H1 (cell line): ENCODE measurements around the gene HABP2. TPM values are rescaled to one million over a fixed set of nuclear protein-coding genes. Genes with fewer than 3 reads are reported as not detected.

Experiments
- FOSL1 ChIP-seq: IDR thresholded peaks from 2 replicates; pipeline ENCODE4 v1.6.1; 2011; ENCODE audit warnings: mild to moderate bottlenecking, low read depth, low read length, moderate library complexity; ENCODE audit not compliant: insufficient read depth
- HDAC2 ChIP-seq, 2 experiments: fragments of 300-600 bp in 1 of 2; sonication (generic) in 1 of 2; IDR thresholded peaks; 2 replicates each; pipeline ENCODE4 v1.6.1; 2011 to 2012; ENCODE audit warnings: low read depth in 2 of 2, low read length in 2 of 2, mild to moderate bottlenecking in 2 of 2, moderate library complexity in 2 of 2, borderline replicate concordance in 1 of 2, inconsistent platforms in 1 of 2
- JUN ChIP-seq: IDR thresholded peaks from 2 replicates; pipeline ENCODE4 v1.6.1; 2011; ENCODE audit warnings: low read depth, mild to moderate bottlenecking, improper control_type of control experiment, low read length
- KDM5A ChIP-seq: fragments of 200-600 bp; IDR thresholded peaks from 2 replicates; pipeline ENCODE4 v1.7.1; 2012; ENCODE audit warnings: mild to moderate bottlenecking, low read length, inconsistent platforms, mixed read lengths
- PHF8 ChIP-seq: fragments of 200-600 bp; sonication (generic); conservative IDR thresholded peaks from 2 replicates; pipeline ENCODE4 v1.7.1; 2012; ENCODE audit warnings: low read depth, mild to moderate bottlenecking, inconsistent platforms, low read length, moderate library complexity
- RAD21 ChIP-seq, 2 experiments: IDR thresholded peaks in 1 of 2; conservative IDR thresholded peaks in 1 of 2; 2 replicates each; pipeline ENCODE4 v1.6.1; 2011; ENCODE audit warnings: low read depth in 2 of 2, low read length in 2 of 2, improper control_type of control experiment in 1 of 2, inconsistent platforms in 1 of 2, mild to moderate bottlenecking in 1 of 2, moderate library complexity in 1 of 2
- RXRA ChIP-seq: IDR thresholded peaks from 2 replicates; pipeline ENCODE4 v1.6.1; 2011; ENCODE audit warnings: low read depth, mild to moderate bottlenecking, low read length, moderate library complexity; ENCODE audit not compliant: insufficient read depth
- SP2 ChIP-seq: IDR thresholded peaks from 2 replicates; pipeline ENCODE4 v1.6.1; 2012; ENCODE audit warnings: mild to moderate bottlenecking, low read length, inconsistent platforms
- SP4 ChIP-seq: IDR thresholded peaks from 2 replicates; pipeline ENCODE4 v1.6.1; 2012; ENCODE audit warnings: low read length, inconsistent platforms
- TBP ChIP-seq: IDR thresholded peaks from 2 replicates; pipeline ENCODE4 v1.6.1; 2011; ENCODE audit warnings: low read depth, low read length, improper control_type of control experiment
- polyA plus RNA-seq, 7 experiments: library from polyadenylated mRNA; depleted of rRNA in 3 of 7; stranded (reverse) in 5 of 7; unstranded in 2 of 7; fragments of >200 nt in 5 of 7; fragments of 200-250 nt in 2 of 7; gene quantifications; 1 replicate in 5 of 7; 2 replicates in 1 of 7; 4 replicates in 1 of 7; pipeline versions ENCODE4 v1.2.1 to v1.2.3, GENCODE V29; 2011 to 2013; ENCODE audit warnings: missing spikeins in 2 of 7, mixed read lengths in 2 of 7
- total RNA-seq: library from RNA; stranded (reverse); fragmentation: NEBNext Ultra II Directional; extraction: Animal tissue kit (Norgen Biotek cat#: 25700); gene quantifications from 2 replicates; pipeline ENCODE4 v1.2.1, GENCODE V29; 2021
- TF ChIP-seq, protein P1 (sequence below): IDR thresholded peaks from 2 replicates; pipeline ENCODE4 v1.6.1; 2012; ENCODE audit warnings: inconsistent platforms

Gene HABP2
- total and polyA plus RNA-seq, 2 of the 8 experiments (the other 6 are each of a cell fraction or from before 2014, with no cell fraction given): not detected

DNA sequence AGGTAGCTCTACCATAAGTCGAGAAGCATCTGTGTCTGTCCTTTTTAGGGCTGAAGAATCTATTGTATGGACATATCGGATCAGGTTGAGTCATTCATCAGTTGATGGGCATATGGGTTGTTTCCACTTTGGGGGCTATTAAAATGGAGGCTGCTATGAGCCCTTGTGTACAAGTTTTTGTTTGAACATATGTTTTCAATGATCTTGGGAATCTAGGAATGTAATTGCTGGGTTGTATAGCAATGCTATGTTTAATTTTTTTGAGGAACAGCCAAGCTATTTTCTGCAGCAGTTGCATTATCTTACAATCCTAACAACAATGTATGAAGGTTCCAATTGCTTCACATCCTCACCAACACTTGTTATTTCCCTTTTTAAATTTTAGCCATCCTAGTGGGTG, 46.4 kb upstream of the HABP2 start (continued):
- TF ChIP-seq JUN (no peak), KDM5A (no peak), RXRA (no peak), PHF8 (no peak), SP2 (no peak), FOSL1 (no peak), TBP (no peak), HDAC2 (IDR thresholded peaks at IDR 0.05; ENCODE audit: borderline replicate concordance in 1 of 2, low read depth in 2 of 2, low read length in 2 of 2) (no peak), SP4 (no peak), RAD21 (IDR thresholded peaks at IDR 0.05 in 1 of 2, conservative IDR thresholded peaks at IDR 0.05 in 1 of 2; ENCODE audit: low read depth in 2 of 2, low read length in 2 of 2) (no peak)
- TF ChIP-seq, protein P1, sequence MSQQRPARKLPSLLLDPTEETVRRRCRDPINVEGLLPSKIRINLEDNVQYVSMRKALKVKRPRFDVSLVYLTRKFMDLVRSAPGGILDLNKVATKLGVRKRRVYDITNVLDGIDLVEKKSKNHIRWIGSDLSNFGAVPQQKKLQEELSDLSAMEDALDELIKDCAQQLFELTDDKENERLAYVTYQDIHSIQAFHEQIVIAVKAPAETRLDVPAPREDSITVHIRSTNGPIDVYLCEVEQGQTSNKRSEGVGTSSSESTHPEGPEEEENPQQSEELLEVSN: no peak
